ENCODE results near the gene GBX2.
"Not testable (repeated sequence)": the region's sequence is repeated elsewhere in the genome, so short reads cannot be mapped to it uniquely, and the experiment has no call there.

Gene GBX2

DNA sequence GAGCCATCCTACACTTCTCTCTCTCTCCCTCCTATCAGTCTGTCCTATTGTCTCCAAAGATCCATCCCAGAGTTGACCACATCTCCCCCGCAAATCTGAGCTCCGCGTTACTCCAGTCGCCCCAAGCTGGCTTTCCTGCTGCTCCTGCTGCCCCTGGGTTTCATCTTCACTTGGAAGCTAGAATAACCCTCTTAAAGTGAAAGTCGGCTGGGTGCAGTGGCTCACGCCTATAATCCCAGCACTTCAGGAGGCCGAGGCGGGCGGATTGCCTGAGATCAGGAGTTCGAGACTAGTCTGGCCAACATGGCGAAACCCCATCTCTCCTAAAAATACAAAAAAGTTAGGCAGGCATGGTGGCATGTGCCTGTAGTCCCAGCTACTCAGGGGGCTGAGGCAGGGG lies 26.6 kb downstream of the GBX2 start:
- H3K4me3 ChIP-seq (ENCODE audit: low read length in 2 of 2); H3K9ac ChIP-seq (ENCODE audit: low read length in 2 of 2); H3K27ac ChIP-seq (ENCODE audit: low read length); H3K9me3 ChIP-seq (ENCODE audit: control insufficient read depth in 2 of 2, low read length in 2 of 2); H3K4me1 ChIP-seq (ENCODE audit: control insufficient read depth, insufficient read depth, low read length); H3K36me3 ChIP-seq (ENCODE audit: control insufficient read depth in 2 of 2, insufficient read depth in 2 of 2, low read length in 2 of 2): not testable (repeated sequence)
- H3K27me3 ChIP-seq (ENCODE audit: control insufficient read depth in 1 of 2, insufficient read depth in 2 of 2, low read length in 2 of 2) = peaks cover 0 to 23% of the 10 kb centered on the region in 2 donors

DNA sequence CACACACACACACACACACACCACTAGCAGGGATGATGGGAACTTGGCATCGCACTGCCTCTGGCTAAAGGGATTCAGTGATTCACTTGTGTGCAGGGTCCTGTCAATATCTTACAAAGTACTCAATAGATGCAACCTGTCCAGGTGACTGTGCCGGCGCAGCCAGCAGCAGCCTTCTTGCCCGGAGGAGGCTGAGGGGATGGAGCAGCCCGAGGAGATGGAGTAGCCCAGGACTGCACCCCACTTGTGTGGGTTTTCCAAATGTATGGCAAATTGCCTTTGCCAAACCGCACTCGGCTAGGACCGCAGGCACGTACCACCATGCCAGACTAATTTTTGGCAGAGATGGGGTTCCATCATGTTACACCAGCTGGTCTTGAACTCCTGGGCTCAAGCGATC lies 31.1 kb downstream of the GBX2 start:
- Histone ChIP-seq H3K9ac (ENCODE audit: low read length in 2 of 2) (no peak overlapping the region), H3K36me3 (ENCODE audit: control insufficient read depth in 2 of 2, insufficient read depth in 2 of 2, low read length in 2 of 2) (peaks cover 3 to 4% of the 10 kb centered on the region in 2 donors), H3K9me3 (ENCODE audit: control insufficient read depth in 2 of 2, low read length in 2 of 2) (no peaks in the 10 kb centered on the region), H3K4me3 (ENCODE audit: low read length in 2 of 2) (no peak overlapping the region), H3K27ac (ENCODE audit: low read length) (no peak overlapping the region), H3K27me3 (ENCODE audit: control insufficient read depth in 1 of 2, insufficient read depth in 2 of 2, low read length in 2 of 2) (peaks cover 0 to 8% of the 10 kb centered on the region in 2 donors), H3K4me1 (ENCODE audit: control insufficient read depth, insufficient read depth, low read length) (no peaks in the 10 kb centered on the region)

DNA sequence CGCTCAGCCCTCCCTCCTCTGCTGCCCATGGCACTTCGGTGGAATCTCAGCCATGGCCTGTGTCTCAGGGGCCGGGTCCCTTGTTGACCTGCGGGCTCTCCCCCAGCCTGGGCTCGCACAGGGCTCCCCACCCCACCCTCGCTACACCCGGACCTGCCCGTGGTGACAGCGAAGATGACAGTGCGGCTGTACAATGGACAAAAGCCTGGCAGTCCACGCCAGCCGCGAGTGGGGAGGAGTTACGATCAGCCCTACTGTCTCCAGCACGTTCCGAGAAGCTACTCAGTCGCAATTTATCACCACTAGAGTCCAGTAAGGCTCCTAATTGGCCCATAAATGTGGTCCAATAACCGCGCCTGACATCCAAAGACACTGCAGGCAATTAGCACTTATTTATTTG lies 31.6 kb downstream of the GBX2 start:
- Histone ChIP-seq H3K36me3 (ENCODE audit: control insufficient read depth in 2 of 2, insufficient read depth in 2 of 2, low read length in 2 of 2) (peaks cover 3 to 7% of the 10 kb centered on the region in 2 donors), H3K4me3 (ENCODE audit: low read length in 2 of 2) (no peak overlapping the region), H3K27me3 (ENCODE audit: control insufficient read depth in 1 of 2, insufficient read depth in 2 of 2, low read length in 2 of 2) (peaks cover 0 to 8% of the 10 kb centered on the region in 2 donors), H3K9me3 (ENCODE audit: control insufficient read depth in 2 of 2, low read length in 2 of 2) (no peaks in the 10 kb centered on the region), H3K27ac (ENCODE audit: low read length) (no peak overlapping the region), H3K4me1 (ENCODE audit: control insufficient read depth, insufficient read depth, low read length) (no peaks in the 10 kb centered on the region), H3K9ac (ENCODE audit: low read length in 2 of 2) (no peak overlapping the region)

DNA sequence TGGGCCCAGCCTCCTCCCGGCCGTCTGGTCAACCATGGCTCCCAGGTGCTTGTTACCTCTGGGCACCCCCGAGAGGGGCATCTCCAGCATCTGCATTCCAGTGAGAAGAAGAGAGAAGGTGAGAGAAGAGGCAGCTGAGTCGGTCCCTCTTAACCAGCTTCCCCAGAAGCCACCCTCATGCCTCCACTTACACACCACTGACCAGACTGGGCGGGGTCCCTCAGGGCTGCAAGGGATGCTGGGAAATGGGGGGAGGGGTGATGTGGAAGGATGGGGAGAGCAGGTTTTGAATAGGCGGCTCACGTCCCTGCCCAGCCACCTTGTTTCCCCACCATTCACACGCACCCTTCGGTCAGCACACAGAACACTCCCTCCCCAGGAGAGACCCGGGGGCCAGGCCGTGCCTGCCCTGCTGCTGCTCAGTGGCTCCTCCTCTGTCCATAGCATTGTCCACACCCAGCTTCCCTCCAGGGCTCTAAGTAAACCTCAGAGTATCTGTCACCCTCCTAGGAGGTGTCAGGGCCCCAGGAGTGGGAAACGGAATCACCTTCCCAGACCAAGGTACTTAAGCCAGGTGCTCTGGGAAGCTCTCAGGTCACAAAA lies 34.7 kb downstream of the GBX2 start:
- no peaks in the 10 kb centered on the region for H3K4me1 ChIP-seq (ENCODE audit: control insufficient read depth, insufficient read depth, low read length)
- no peak overlapping the region for H3K4me3 ChIP-seq (ENCODE audit: low read length in 2 of 2)
- H3K9ac ChIP-seq (ENCODE audit: low read length in 2 of 2) = no peak overlapping the region
- H3K36me3 ChIP-seq (ENCODE audit: control insufficient read depth in 2 of 2, insufficient read depth in 2 of 2, low read length in 2 of 2) = peaks cover 3 to 8% of the 10 kb centered on the region in 2 donors
- no peak overlapping the region for H3K27ac ChIP-seq (ENCODE audit: low read length)
- no peaks in the 10 kb centered on the region for H3K9me3 ChIP-seq (ENCODE audit: control insufficient read depth in 2 of 2, low read length in 2 of 2)
- H3K27me3 ChIP-seq (ENCODE audit: control insufficient read depth in 1 of 2, insufficient read depth in 2 of 2, low read length in 2 of 2) = no peaks in the 10 kb centered on the region

DNA sequence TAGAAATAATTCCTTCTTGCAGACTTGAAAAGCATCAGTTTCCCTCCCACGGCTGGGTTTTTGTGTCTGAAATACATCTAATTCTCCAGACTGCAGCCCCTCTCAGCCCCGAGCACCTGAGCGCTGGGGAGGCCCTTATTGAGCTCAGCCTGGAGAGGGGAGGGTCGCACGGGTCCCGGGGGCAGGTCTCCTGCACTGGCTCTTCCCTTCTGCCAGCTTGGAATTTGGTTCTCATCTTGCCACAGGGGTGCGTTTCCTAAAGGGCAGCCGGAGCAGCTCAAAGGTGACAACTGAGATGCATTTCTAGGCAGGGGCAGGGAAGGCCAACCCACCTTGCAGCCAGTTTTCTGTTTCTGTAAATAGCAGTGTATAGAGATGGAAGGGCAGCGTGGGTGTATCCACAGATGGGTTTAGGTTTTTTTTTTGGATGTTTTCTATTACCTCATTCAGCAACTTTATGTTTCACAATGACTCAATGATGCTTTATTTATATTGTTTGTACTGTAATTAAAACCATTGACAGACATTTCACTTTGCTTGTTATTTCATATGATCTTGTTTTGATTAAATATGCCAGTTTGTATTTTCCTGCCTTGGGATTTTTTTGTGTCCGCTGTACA lies 37.0 kb downstream of the GBX2 start:
- Histone ChIP-seq H3K27ac (ENCODE audit: low read length) (no peak overlapping the region), H3K4me1 (ENCODE audit: control insufficient read depth, insufficient read depth, low read length) (no peaks in the 10 kb centered on the region), H3K4me3 (ENCODE audit: low read length in 2 of 2) (no peak overlapping the region), H3K36me3 (ENCODE audit: control insufficient read depth in 2 of 2, insufficient read depth in 2 of 2, low read length in 2 of 2) (peaks cover 3 to 14% of the 10 kb centered on the region in 2 donors), H3K27me3 (ENCODE audit: control insufficient read depth in 1 of 2, insufficient read depth in 2 of 2, low read length in 2 of 2) (no peaks in the 10 kb centered on the region), H3K9me3 (ENCODE audit: control insufficient read depth in 2 of 2, low read length in 2 of 2) (no peaks in the 10 kb centered on the region), H3K9ac (ENCODE audit: low read length in 2 of 2) (no peak overlapping the region)

DNA sequence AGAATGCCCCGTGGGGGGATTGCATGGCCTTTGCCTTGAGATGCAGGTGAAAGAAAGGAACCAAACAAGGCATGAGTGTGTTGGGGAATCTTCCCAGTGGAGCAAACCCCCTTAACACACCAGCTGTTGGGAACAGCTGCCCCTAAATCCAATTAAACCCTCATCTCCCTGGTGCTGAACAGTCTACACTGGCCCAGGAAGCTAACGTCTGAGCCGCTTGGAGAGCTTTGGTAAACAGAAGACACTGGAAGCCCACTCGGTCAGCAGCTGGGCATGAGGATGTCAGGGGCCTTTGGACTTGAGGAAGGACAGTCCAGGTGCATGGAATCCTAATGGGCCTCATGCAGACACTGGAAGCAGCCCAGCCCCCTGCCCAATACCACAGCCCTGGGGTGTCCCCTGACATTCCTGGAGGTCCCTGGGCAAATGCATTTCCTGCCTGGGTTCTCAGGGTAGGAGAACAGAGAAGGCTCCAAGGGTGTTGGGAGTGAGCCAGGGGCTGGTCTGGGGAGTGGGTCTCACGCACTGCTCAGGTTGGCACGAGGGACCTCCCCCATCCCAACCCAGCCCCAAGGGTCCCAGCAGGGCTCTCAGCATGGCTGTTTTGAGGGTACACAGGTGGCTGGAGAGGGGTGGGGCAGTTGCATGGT lies 37.7 kb downstream of the GBX2 start:
- Histone ChIP-seq H3K4me3 (ENCODE audit: low read length in 2 of 2) (no peak overlapping the region), H3K4me1 (ENCODE audit: control insufficient read depth, insufficient read depth, low read length) (no peaks in the 10 kb centered on the region), H3K27me3 (ENCODE audit: control insufficient read depth in 1 of 2, insufficient read depth in 2 of 2, low read length in 2 of 2) (no peaks in the 10 kb centered on the region), H3K36me3 (ENCODE audit: control insufficient read depth in 2 of 2, insufficient read depth in 2 of 2, low read length in 2 of 2) (peaks cover 3 to 19% of the 10 kb centered on the region in 2 donors), H3K27ac (ENCODE audit: low read length) (no peak overlapping the region), H3K9me3 (ENCODE audit: control insufficient read depth in 2 of 2, low read length in 2 of 2) (no peaks in the 10 kb centered on the region), H3K9ac (ENCODE audit: low read length in 2 of 2) (no peak overlapping the region)

DNA sequence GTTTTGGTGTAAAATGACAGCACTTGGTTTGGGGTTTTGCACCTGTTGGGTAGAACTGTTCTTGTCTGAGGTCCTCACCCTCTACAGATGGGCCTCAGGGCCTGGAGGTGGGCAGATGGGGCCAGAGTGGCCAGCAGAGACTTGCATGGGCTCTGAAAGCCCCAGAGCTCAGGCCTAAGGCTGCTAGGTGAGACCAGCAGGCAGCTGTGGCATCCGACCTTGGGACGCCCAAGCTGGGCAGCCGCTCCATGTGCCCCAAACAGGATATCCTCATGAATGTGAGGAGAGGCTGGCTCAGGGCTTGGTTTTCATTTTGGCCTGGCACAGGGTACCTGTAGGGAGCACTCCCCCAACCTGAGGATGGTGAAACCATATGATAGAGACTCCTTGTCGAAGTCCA lies 38.3 kb downstream of the GBX2 start:
- no peak overlapping the region for H3K4me3 ChIP-seq (ENCODE audit: low read length in 2 of 2)
- H3K9me3 ChIP-seq (ENCODE audit: control insufficient read depth in 2 of 2, low read length in 2 of 2) = no peaks in the 10 kb centered on the region
- H3K9ac ChIP-seq (ENCODE audit: low read length in 2 of 2) = no peak overlapping the region
- no peak overlapping the region for H3K27ac ChIP-seq (ENCODE audit: low read length)
- H3K4me1 ChIP-seq (ENCODE audit: control insufficient read depth, insufficient read depth, low read length) = no peaks in the 10 kb centered on the region
- H3K27me3 ChIP-seq (ENCODE audit: control insufficient read depth in 1 of 2, insufficient read depth in 2 of 2, low read length in 2 of 2) = no peaks in the 10 kb centered on the region
- peaks cover 3 to 21% of the 10 kb centered on the region in 2 donors for H3K36me3 ChIP-seq (ENCODE audit: control insufficient read depth in 2 of 2, insufficient read depth in 2 of 2, low read length in 2 of 2)

DNA sequence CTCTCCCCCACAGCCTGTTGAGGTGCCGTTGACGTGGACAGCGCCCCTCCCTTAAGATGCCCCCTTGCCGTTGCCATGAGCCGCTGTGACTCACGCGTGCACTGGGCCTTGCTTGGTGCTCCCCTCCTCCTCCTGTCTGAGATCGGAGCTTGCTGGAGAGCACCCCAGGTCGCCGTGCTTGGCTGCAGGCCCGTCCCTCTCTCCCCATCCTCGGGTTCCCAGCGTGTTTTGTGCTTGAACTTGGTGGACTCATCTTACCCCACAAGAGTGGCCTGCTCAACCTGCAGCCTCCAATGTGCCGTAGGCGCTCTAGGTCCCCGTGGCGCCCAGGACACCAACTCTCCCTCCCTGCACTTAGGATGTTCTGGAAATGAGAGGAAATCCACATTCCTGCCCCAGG lies 39.9 kb downstream of the GBX2 start:
- H3K4me1 ChIP-seq (ENCODE audit: control insufficient read depth, insufficient read depth, low read length) = no peaks in the 10 kb centered on the region
- no peaks in the 10 kb centered on the region for H3K9me3 ChIP-seq (ENCODE audit: control insufficient read depth in 2 of 2, low read length in 2 of 2)
- H3K4me3 ChIP-seq (ENCODE audit: low read length in 2 of 2) = no peak overlapping the region
- H3K27ac ChIP-seq (ENCODE audit: low read length) = no peak overlapping the region
- peaks cover 10 to 25% of the 10 kb centered on the region in 2 donors for H3K36me3 ChIP-seq (ENCODE audit: control insufficient read depth in 2 of 2, insufficient read depth in 2 of 2, low read length in 2 of 2)
- no peak overlapping the region for H3K9ac ChIP-seq (ENCODE audit: low read length in 2 of 2)
- H3K27me3 ChIP-seq (ENCODE audit: control insufficient read depth in 1 of 2, insufficient read depth in 2 of 2, low read length in 2 of 2) = no peaks in the 10 kb centered on the region

DNA sequence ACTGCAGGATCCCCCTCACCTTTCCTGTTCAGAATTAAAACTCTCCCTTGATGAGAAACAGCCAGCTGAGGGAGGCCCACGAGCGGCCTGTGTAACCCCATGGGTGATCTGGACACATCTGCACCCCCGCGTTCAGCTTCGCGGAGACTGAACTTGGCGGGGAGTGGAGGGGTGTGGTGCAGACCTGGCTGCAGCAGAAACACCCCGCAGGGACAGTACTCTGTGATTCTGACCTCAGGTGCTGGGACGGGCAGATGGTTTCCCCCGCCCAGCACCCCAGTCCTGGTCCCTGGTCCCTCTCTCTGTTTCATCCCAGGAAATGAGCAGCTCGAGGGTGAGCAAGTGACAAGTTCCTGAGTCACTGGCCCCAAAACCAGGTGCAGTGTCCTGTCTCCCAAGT lies 41.2 kb downstream of the GBX2 start:
- H3K4me1 ChIP-seq (ENCODE audit: control insufficient read depth, insufficient read depth, low read length) = no peaks in the 10 kb centered on the region
- no peaks in the 10 kb centered on the region for H3K9me3 ChIP-seq (ENCODE audit: control insufficient read depth in 2 of 2, low read length in 2 of 2)
- no peak overlapping the region for H3K9ac ChIP-seq (ENCODE audit: low read length in 2 of 2)
- H3K36me3 ChIP-seq (ENCODE audit: control insufficient read depth in 2 of 2, insufficient read depth in 2 of 2, low read length in 2 of 2) = peaks cover 13 to 26% of the 10 kb centered on the region in 2 donors
- H3K27me3 ChIP-seq (ENCODE audit: control insufficient read depth in 1 of 2, insufficient read depth in 2 of 2, low read length in 2 of 2) = no peaks in the 10 kb centered on the region
- no peak overlapping the region for H3K4me3 ChIP-seq (ENCODE audit: low read length in 2 of 2)
- no peak overlapping the region for H3K27ac ChIP-seq (ENCODE audit: low read length)

DNA sequence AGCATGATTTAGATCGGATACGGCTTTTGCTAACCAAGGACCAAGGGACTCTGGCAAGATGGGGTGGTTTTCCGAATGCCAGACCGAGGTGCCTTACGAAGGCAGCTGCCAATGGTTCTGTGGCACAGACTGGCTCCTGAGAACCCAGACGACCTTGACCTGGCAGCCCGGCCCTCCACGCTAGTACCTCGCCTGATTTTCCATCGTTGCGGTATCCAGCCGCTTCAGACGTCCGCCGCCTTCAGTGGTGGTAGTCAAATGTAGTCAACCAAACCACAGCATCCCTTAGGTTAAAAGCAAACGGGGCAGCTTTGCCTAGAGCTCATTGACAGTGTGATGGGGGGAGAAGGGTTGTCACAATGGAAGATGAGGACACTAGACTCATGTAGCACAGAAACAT lies 42.6 kb downstream of the GBX2 start:
- Histone ChIP-seq H3K4me1 (ENCODE audit: control insufficient read depth, insufficient read depth, low read length) (no peaks in the 10 kb centered on the region), H3K9me3 (ENCODE audit: control insufficient read depth in 2 of 2, low read length in 2 of 2) (no peaks in the 10 kb centered on the region), H3K36me3 (ENCODE audit: control insufficient read depth in 2 of 2, insufficient read depth in 2 of 2, low read length in 2 of 2) (peaks cover 20 to 27% of the 10 kb centered on the region in 2 donors), H3K27me3 (ENCODE audit: control insufficient read depth in 1 of 2, insufficient read depth in 2 of 2, low read length in 2 of 2) (no peaks in the 10 kb centered on the region), H3K9ac (ENCODE audit: low read length in 2 of 2) (no peak overlapping the region), H3K27ac (ENCODE audit: low read length) (no peak overlapping the region), H3K4me3 (ENCODE audit: low read length in 2 of 2) (no peak overlapping the region)

Measured in stomach smooth muscle (tissue), 2 donors.